Posterior cingulate gyrus (tissue), 11 donors: ENCODE data around the gene SLC19A2.

Experiments used
- DNase-seq, 10 donors: peaks; one replicate each; pipeline versions ENCODE4 v3.0.0 to v3.0.0-alpha.2; 2020 to 2021; ENCODE audit warnings: mixed read lengths in 3 of 10
- intact Hi-C: fragments of 100-400 bp; cut with DNase I; formaldehyde crosslinking; loops from one replicate; pipeline ENCODE4 v1.15.1; 2023

SLC19A2 gene

GRCh38 chr1:169426174-169426705, 59.5 kb downstream of the SLC19A2 start:
- intact Hi-C loops: loop anchor here (10.0 kb wide), 1 partner anchor 59 kb away; the partner anchor contains the start of gene SLC19A2
- no peak for DNase-seq

- no peak for DNase-seq
- intact Hi-C loops: loop anchor here (10.0 kb wide), 1 partner anchor 63 kb away; the partner anchor contains the start of gene SLC19A2
These were observed 64.4 kb downstream of the SLC19A2 start for GRCh38 chr1:169421309-169421708.

- intact Hi-C loops: no loop called here
These were observed 70.8 kb downstream of the SLC19A2 start for GRCh38 chr1:169414952-169415351.

More at GRCh38 chr1:169414952-169415351, 70.8 kb downstream of the SLC19A2 start:
- DNase-seq: no peak
